ENCODE data around the gene SLC38A5. TPM values are rescaled to one million over a fixed set of nuclear protein-coding genes. Genes with fewer than 3 reads are reported as not detected.

Gene SLC38A5
- total and polyA plus RNA-seq, 2 experiments from 2014 or later = 20.7 to 47.7 TPM

- Mint-ChIP-seq H3K4me3 (no peak overlapping the region), H3K27me3 (ENCODE audit: insufficient read depth, low read depth, poor library complexity) (no peaks in the 10 kb centered on the region), H3K4me1 (no peaks in the 10 kb centered on the region), H3K9me3 (no peaks in the 10 kb centered on the region), H3K36me3 (ENCODE audit: low read depth) (peaks cover 4% of the 10 kb centered on the region; the same call in 1 of the 3 replicates), H3K27ac (no peak overlapping the region)
- ATAC-seq = no peak
- no peaks in the 10 kb centered on the region for H3K9me2 ChIP-seq (ENCODE audit: insufficient read depth)
- H4K20me1 ChIP-seq (replicated peaks; ENCODE audit: insufficient read depth) = no peaks in the 10 kb centered on the region
- H2AFZ ChIP-seq = no peak overlapping the region
- peak; percentile 1 for DNase-seq (ENCODE audit: low spot score)
- H3K4me1 ChIP-seq (ENCODE audit: insufficient read depth) = no peaks in the 10 kb centered on the region
- no peaks in the 10 kb centered on the region for H3K27me3 ChIP-seq (ENCODE audit: insufficient read depth)
- no peaks in the 10 kb centered on the region for H3K79me2 ChIP-seq (replicated peaks; ENCODE audit: insufficient read depth)
- H3K4me2 ChIP-seq = no peak overlapping the region
- H3F3A ChIP-seq (replicated peaks; ENCODE audit: low read depth) = no peaks in the 10 kb centered on the region
- H3K27ac ChIP-seq (ENCODE audit: low read depth) = no peak overlapping the region
- no peak overlapping the region for H3K4me3 ChIP-seq
- no peaks in the 10 kb centered on the region for H3K36me3 ChIP-seq (ENCODE audit: insufficient read depth)
- TF ChIP-seq, protein P1, sequence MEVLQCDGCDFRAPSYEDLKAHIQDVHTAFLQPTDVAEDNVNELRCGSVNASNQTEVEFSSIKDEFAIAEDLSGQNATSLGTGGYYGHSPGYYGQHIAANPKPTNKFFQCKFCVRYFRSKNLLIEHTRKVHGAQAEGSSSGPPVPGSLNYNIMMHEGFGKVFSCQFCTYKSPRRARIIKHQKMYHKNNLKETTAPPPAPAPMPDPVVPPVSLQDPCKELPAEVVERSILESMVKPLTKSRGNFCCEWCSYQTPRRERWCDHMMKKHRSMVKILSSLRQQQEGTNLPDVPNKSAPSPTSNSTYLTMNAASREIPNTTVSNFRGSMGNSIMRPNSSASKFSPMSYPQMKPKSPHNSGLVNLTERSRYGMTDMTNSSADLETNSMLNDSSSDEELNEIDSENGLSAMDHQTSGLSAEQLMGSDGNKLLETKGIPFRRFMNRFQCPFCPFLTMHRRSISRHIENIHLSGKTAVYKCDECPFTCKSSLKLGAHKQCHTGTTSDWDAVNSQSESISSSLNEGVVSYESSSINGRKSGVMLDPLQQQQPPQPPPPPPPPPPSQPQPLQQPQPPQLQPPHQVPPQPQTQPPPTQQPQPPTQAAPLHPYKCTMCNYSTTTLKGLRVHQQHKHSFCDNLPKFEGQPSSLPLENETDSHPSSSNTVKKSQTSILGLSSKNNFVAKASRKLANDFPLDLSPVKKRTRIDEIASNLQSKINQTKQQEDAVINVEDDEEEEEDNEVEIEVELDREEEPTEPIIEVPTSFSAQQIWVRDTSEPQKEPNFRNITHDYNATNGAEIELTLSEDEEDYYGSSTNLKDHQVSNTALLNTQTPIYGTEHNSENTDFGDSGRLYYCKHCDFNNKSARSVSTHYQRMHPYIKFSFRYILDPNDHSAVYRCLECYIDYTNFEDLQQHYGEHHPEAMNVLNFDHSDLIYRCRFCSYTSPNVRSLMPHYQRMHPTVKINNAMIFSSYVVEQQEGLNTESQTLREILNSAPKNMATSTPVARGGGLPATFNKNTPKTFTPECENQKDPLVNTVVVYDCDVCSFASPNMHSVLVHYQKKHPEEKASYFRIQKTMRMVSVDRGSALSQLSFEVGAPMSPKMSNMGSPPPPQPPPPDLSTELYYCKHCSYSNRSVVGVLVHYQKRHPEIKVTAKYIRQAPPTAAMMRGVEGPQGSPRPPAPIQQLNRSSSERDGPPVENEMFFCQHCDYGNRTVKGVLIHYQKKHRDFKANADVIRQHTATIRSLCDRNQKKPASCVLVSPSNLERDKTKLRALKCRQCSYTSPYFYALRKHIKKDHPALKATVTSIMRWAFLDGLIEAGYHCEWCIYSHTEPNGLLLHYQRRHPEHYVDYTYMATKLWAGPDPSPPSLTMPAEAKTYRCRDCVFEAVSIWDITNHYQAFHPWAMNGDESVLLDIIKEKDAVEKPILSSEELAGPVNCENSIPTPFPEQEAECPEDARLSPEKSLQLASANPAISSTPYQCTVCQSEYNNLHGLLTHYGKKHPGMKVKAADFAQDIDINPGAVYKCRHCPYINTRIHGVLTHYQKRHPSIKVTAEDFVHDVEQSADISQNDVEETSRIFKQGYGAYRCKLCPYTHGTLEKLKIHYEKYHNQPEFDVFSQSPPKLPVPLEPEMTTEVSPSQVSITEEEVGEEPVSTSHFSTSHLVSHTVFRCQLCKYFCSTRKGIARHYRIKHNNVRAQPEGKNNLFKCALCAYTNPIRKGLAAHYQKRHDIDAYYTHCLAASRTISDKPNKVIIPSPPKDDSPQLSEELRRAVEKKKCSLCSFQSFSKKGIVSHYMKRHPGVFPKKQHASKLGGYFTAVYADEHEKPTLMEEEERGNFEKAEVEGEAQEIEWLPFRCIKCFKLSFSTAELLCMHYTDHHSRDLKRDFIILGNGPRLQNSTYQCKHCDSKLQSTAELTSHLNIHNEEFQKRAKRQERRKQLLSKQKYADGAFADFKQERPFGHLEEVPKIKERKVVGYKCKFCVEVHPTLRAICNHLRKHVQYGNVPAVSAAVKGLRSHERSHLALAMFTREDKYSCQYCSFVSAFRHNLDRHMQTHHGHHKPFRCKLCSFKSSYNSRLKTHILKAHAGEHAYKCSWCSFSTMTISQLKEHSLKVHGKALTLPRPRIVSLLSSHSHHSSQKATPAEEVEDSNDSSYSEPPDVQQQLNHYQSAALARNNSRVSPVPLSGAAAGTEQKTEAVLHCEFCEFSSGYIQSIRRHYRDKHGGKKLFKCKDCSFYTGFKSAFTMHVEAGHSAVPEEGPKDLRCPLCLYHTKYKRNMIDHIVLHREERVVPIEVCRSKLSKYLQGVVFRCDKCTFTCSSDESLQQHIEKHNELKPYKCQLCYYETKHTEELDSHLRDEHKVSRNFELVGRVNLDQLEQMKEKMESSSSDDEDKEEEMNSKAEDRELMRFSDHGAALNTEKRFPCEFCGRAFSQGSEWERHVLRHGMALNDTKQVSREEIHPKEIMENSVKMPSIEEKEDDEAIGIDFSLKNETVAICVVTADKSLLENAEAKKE (CRISPR knock-in tag; IDR thresholded peaks at IDR 0.05) = no peak
- TF ChIP-seq ZNF331 (CRISPR knock-in tag; IDR thresholded peaks at IDR 0.05; ENCODE audit: low read depth) = no peak
- TF ChIP-seq, protein P2, sequence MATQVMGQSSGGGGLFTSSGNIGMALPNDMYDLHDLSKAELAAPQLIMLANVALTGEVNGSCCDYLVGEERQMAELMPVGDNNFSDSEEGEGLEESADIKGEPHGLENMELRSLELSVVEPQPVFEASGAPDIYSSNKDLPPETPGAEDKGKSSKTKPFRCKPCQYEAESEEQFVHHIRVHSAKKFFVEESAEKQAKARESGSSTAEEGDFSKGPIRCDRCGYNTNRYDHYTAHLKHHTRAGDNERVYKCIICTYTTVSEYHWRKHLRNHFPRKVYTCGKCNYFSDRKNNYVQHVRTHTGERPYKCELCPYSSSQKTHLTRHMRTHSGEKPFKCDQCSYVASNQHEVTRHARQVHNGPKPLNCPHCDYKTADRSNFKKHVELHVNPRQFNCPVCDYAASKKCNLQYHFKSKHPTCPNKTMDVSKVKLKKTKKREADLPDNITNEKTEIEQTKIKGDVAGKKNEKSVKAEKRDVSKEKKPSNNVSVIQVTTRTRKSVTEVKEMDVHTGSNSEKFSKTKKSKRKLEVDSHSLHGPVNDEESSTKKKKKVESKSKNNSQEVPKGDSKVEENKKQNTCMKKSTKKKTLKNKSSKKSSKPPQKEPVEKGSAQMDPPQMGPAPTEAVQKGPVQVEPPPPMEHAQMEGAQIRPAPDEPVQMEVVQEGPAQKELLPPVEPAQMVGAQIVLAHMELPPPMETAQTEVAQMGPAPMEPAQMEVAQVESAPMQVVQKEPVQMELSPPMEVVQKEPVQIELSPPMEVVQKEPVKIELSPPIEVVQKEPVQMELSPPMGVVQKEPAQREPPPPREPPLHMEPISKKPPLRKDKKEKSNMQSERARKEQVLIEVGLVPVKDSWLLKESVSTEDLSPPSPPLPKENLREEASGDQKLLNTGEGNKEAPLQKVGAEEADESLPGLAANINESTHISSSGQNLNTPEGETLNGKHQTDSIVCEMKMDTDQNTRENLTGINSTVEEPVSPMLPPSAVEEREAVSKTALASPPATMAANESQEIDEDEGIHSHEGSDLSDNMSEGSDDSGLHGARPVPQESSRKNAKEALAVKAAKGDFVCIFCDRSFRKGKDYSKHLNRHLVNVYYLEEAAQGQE (IDR thresholded peaks at IDR 0.05; ENCODE audit: unreplicated experiment) = no peak
- TF ChIP-seq POLR2AphosphoS5 (IDR thresholded peaks at IDR 0.05; ENCODE audit: low read depth) = no peak
- TF ChIP-seq JUNB (IDR thresholded peaks at IDR 0.05; ENCODE audit: unreplicated experiment) = no peak
- TF ChIP-seq EZH2phosphoT487 (IDR thresholded peaks at IDR 0.05; ENCODE audit: unreplicated experiment) = no peak
- TF ChIP-seq, protein P3, sequence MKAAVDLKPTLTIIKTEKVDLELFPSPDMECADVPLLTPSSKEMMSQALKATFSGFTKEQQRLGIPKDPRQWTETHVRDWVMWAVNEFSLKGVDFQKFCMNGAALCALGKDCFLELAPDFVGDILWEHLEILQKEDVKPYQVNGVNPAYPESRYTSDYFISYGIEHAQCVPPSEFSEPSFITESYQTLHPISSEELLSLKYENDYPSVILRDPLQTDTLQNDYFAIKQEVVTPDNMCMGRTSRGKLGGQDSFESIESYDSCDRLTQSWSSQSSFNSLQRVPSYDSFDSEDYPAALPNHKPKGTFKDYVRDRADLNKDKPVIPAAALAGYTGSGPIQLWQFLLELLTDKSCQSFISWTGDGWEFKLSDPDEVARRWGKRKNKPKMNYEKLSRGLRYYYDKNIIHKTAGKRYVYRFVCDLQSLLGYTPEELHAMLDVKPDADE (IDR thresholded peaks at IDR 0.05) = no peak
- TF ChIP-seq ZNF114 (CRISPR knock-in tag; IDR thresholded peaks at IDR 0.05) = no peak
- TF ChIP-seq NANOG (IDR thresholded peaks at IDR 0.05; ENCODE audit: borderline replicate concordance) = no peak
- TF ChIP-seq STAT1 (IDR thresholded peaks at IDR 0.05; ENCODE audit: unreplicated experiment) = no peak
These were observed 19.8 kb upstream of the SLC38A5 start for GRCh38 chrX:48489892-48490291.
